NCI-H524 treated with DMSO at 0.1 percent for 48 hours (cell line): ENCODE measurements around the gene SERPINA10.

Experiments
- DNase-seq: peaks from one replicate; lab custom pipeline; 2025; lab: John Stamatoyannopoulos, UW

Gene SERPINA10

DNA sequence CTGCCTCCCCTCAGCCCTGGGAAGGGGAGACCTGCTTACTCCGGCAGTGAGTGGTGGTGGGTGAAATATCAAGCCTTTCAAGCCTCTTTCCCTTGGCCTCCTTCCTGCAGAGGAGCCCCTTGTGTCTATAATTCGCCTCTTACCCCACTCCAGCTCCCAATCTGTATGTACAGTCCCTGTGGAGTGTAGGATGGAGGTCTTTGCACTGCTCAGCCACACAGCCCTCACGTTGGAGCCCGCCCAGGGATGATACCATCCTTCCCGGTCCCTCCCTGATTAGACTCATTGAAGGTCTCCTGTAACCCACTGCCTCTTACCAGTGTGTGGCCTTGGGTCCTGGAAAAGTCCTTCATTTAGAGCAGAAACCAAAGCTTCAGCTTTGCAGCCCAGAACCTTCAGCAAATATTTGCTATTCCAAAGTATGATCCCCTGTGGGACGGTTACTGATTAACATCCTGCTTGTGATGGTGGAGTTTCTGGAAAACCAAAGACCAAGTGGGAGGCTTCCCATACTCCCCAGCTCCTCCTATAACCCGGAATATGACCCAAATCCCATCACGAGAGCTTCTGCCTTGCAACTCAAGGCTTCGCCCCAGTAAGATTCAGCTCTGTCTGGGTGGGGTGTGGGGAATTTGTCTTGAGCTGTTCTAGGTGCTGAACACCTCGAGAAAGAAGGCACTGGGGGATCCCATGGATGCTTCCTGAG lies at the start of gene SERPINA10:
TSS of gene SERPINA10 (minus strand) at position 397 of the 706 bp plus-strand sequence. CDS start 2,675 bp downstream, outside the sequence.
- no peak for DNase-seq

DNA sequence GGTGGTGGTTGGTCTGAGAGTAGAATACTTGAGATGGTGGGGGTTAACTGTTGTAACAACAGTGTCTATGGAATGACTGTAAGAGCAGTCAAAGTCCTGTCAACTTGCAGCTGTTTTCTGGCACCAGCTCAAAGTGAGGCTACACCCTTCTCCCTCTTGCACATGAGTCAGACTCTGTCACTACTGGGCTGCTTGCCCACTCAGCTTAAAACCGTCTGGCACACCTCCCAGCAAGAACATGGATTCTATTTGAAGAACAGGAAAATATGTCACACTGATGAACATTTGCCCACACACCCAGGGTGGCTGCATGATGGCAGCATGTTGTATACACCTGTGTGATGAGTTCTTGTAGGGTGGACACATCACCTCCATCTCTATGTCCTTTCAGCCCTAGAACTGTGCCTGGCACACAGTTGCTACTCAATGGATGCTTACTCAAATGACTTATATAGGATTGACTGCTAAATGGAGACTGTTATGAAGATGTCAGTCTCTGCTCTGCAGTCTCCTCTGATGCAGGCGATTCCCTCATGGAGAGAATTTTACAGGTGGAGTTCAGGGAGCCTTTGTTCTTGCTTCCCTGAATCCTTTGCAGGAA lies 49.4 kb upstream of the SERPINA10 start:
- DNase-seq = peak; percentile 31

- DNase-seq = no peak
Observed at GRCh38 chr14:94341656-94342333, 48.7 kb upstream of the SERPINA10 start.

GRCh38 chr14:94340533-94340932 lies 47.5 kb upstream of the SERPINA10 start:
- no peak for DNase-seq

GRCh38 chr14:94338023-94338422 lies 45.0 kb upstream of the SERPINA10 start:
- no peak for DNase-seq

DNA sequence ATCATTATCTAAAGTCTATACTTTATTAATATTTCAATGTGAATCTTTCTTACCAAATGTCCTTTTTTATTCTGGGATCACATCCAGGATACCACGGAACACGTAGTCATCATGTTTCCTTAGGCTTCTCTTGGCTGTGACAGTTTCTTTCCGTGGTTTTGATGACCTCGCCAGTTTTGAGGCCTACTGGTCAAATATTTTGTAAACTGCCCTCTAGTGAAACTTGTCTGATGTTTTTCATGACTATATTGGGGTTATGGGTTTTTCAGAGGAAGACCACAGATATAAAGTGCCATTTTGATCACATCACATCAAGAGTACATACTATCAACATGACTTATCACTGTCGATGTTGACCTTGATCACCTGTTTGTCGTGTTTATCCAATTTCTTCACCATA lies 44.2 kb upstream of the SERPINA10 start:
- DNase-seq = no peak

- no peak for DNase-seq
Observed at GRCh38 chr14:94334872-94335271, 41.8 kb upstream of the SERPINA10 start.

DNA sequence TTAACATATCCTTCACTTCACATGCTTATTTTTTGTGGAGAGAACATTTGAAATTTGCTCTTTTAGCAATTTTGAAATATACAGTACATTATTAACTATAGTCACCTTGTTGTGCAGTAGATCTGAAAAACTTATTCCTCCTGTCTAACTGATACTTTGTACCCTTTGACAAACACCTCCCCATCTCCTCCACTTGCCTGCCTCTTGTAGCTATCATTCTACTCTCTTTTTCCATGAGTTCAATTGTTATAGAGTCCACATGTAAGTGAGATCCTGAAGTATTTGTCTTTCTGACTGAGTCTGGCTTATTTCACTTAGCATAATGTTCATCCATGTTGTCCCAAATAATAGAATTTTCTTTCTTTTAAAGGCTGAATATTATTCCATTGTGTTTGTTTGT lies 39.5 kb upstream of the SERPINA10 start:
- no peak for DNase-seq

DNA sequence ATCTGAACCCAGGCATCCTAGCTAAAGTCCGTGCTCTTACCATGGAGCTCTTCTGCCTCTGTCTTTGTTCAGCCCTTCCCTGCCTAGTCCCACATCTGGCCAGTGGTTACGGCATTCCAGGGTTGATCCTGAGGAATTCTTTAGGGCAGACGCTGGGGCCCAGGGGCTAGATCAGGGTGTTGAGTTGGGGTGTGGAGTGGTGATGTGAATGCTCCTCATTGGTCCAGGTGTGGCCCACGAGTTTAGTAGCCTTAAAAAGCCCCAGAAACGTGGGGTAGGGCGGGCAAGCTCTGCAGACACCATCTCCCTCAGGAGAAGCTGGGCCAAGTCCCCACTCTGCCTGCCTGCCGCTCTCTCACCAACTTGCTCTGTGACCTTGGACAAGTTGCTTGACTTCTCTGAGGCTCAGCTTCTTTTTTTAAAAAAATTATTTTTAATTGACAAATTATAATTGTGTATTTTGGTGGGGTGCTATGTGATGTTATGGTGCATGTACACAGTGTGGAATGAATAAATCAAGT lies 39.1 kb upstream of the SERPINA10 start:
- DNase-seq = no peak

DNA sequence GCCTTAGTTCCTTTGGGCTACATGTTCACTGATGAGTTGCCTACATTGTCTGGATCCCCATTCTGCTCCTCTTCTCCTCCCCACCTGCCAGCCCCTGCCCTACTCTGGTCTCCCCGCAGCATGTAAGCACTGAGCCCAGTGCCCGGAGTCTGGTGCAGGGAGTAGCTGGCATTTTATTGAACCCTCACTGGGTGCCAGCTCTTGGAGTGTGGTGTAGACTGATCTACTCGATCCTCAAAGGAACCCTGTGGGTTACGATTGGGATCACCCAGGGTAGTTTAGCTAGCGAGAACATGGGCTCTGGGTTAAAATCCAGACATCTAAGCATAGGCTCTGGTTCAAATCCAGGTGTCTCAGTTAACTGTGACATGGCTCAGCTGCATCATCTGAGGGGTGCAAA lies 38.4 kb upstream of the SERPINA10 start:
- no peak for DNase-seq

GRCh38 chr14:94330857-94331256 lies 37.8 kb upstream of the SERPINA10 start:
- DNase-seq = no peak

- no peak for DNase-seq
Observed at GRCh38 chr14:94330432-94330831, 37.4 kb upstream of the SERPINA10 start.

- no peak for DNase-seq
Observed at GRCh38 chr14:94329857-94330256, 36.8 kb upstream of the SERPINA10 start.

- DNase-seq = no peak
Observed at GRCh38 chr14:94328196-94328595, 35.1 kb upstream of the SERPINA10 start.

DNA sequence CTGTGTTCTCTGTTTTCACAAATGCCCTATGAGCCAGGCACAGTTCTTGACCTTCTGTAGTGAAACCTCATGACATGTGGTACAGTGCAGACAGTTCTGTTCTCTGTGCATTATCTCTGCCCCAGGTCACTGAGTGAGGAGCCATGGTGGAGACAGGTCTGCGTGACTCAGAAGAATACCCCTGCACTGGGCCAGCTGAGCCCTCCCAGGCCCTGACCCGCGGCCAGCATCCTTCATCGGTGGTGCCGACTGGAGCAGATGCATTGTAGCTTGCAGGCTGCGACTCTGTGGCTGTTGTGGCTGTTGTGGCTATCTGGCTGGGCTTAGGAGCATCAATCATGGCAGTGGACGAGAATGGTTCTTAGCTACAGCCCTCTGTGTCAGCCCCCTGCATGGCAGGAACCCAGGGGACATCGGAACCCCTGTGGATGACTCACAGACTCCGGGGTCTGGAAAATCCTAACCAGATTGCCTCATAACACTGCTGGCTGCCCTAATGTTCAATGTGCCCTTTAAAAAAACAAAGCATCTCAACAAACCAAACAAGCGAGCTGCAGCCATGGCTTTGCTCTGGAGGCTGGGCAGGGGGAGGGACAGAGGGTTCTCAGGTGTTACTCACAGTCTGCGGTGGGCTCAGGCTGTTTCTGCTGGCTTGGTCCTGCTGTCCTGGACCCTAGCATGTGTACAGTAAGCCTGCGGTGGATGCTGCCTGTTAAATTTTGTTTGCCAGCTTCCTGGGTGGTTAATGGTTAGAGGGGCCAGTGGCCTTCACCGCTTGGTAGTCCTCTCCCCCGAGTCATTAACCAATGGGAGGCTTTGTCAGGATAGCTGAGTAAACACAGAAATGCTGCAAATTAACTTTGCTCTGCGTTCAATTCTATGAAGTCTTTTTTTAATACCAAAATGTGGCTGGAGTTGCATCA lies 29.8 kb upstream of the SERPINA10 start, which contains the start of gene SERPINA6:
TSS of gene SERPINA6 (minus strand) at position 689 of the 923 bp plus-strand sequence. CDS start 8,688 bp downstream, outside the sequence.
- no peak for DNase-seq

- DNase-seq = no peak
Observed at GRCh38 chr14:94321421-94322271, 28.6 kb upstream of the SERPINA10 start.

GRCh38 chr14:94320243-94320642 lies 27.2 kb upstream of the SERPINA10 start:
- no peak for DNase-seq

DNA sequence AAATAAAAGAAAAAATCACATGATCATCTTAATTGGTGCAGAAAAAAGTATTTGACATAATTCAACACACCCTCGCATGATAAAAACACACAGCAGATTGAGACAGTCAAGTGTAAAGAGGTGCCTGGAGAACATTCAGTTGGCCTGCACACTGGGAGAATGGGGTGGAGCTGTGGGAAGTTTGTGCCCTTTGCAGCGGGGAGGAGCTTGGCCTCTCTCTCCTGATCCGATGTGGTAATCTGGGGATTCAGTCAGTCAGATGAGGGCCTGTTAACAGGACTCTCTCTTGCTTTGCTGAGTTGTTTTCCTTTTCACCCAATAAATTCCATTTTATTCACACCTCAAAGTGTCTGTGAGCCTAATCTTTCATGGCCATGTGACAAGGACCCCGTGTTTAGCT lies 24.2 kb upstream of the SERPINA10 start:
- no peak for DNase-seq

- DNase-seq = no peak
Observed at GRCh38 chr14:94316692-94317091, 23.6 kb upstream of the SERPINA10 start.

DNA sequence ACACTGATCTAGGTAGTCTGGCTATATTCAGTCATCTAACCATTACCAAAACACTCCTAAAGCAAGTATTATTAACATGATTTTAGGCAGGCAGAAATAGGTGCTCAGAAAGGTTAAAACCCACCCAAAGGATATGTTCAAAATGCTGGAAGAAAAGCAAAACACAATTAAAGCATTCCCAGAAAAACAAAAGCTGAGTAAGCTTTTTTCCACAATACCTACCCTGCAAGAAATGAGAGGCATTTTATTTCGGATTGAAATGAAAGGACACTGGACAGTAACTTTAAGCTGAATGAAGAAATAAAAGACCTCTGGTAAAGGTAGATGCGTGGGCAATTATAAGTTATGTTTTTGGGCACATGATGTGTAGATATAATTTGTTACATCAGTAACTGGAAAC lies 21.8 kb upstream of the SERPINA10 start:
- no peak for DNase-seq
